ENCODE data around the gene PWWP2B.

PWWP2B gene

GRCh38 chr10:132363376-132363775 is 33.6 kb upstream of the PWWP2B start:
- no peak overlapping the region for H3K4me3 ChIP-seq (ENCODE audit: control insufficient read depth, low read depth, low read length)
- no peak for DNase-seq (ENCODE audit: low read depth)
- TF ChIP-seq, protein P1, sequence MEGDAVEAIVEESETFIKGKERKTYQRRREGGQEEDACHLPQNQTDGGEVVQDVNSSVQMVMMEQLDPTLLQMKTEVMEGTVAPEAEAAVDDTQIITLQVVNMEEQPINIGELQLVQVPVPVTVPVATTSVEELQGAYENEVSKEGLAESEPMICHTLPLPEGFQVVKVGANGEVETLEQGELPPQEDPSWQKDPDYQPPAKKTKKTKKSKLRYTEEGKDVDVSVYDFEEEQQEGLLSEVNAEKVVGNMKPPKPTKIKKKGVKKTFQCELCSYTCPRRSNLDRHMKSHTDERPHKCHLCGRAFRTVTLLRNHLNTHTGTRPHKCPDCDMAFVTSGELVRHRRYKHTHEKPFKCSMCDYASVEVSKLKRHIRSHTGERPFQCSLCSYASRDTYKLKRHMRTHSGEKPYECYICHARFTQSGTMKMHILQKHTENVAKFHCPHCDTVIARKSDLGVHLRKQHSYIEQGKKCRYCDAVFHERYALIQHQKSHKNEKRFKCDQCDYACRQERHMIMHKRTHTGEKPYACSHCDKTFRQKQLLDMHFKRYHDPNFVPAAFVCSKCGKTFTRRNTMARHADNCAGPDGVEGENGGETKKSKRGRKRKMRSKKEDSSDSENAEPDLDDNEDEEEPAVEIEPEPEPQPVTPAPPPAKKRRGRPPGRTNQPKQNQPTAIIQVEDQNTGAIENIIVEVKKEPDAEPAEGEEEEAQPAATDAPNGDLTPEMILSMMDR (IDR thresholded peaks at IDR 0.05; ENCODE audit: control insufficient read depth, insufficient read depth, low read depth, low read length, missing control alignments): no peak

GRCh38 chr10:132363921-132364593 is 32.9 kb upstream of the PWWP2B start:
- DNase-seq (ENCODE audit: low read depth): peak; percentile 23
- H3K4me3 ChIP-seq (ENCODE audit: control insufficient read depth, low read depth, low read length): no peak overlapping the region
- TF ChIP-seq, protein P1 (IDR thresholded peaks at IDR 0.05; ENCODE audit: control insufficient read depth, insufficient read depth, low read depth, low read length, missing control alignments): no peak

- TF ChIP-seq, protein P1 (IDR thresholded peaks at IDR 0.05; ENCODE audit: control insufficient read depth, insufficient read depth, low read depth, low read length, missing control alignments): no peak
- H3K4me3 ChIP-seq (ENCODE audit: control insufficient read depth, low read depth, low read length): no peak overlapping the region
- no peak for DNase-seq (ENCODE audit: low read depth)
Observed at GRCh38 chr10:132364594-132364970, 32.4 kb upstream of the PWWP2B start.

DNA sequence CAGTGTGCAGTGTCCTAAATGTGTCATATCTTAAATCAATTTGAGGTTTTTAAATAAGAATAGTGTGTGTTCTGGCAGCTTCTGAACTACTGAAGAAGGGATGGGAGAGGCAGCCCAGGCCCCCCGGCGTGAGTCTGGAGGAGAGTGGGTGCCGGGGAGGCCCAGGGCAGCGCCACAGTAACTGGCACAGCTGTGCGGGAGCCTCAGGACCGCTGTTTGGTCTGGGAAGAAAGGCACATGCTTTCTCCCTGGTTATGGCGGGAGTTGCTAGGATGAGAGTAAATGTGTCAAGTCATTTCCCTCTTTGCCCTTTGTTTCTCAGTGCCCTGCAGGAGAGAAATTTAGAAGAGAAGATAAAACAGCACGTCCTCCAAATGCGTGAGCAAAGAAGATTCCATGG is 31.9 kb upstream of the PWWP2B start:
- no peak for DNase-seq (ENCODE audit: low read depth)
- TF ChIP-seq, protein P1 (IDR thresholded peaks at IDR 0.05; ENCODE audit: control insufficient read depth, insufficient read depth, low read depth, low read length, missing control alignments): no peak
- no peak overlapping the region for H3K4me3 ChIP-seq (ENCODE audit: control insufficient read depth, low read depth, low read length)

GRCh38 chr10:132366006-132366405 is 31.0 kb upstream of the PWWP2B start:
- H3K4me3 ChIP-seq (ENCODE audit: control insufficient read depth, low read depth, low read length): no peak overlapping the region
- TF ChIP-seq, protein P1 (IDR thresholded peaks at IDR 0.05; ENCODE audit: control insufficient read depth, insufficient read depth, low read depth, low read length, missing control alignments): no peak
- no peak for DNase-seq (ENCODE audit: low read depth)

- no peak overlapping the region for H3K4me3 ChIP-seq (ENCODE audit: control insufficient read depth, low read depth, low read length)
- no peak for DNase-seq (ENCODE audit: low read depth)
- TF ChIP-seq, protein P1 (IDR thresholded peaks at IDR 0.05; ENCODE audit: control insufficient read depth, insufficient read depth, low read depth, low read length, missing control alignments): no peak
Observed at GRCh38 chr10:132366499-132366898, 30.5 kb upstream of the PWWP2B start.
